GM12873 (cell line): ENCODE data around the gene PRSS12.

Source experiments
- TF ChIP-seq, protein P1 (sequence below): IDR thresholded peaks from 2 replicates; pipeline ENCODE4 v1.5.1; 2012; ENCODE audit warnings: low read depth, mild to moderate bottlenecking, moderate library complexity, low read length, control low read depth; ENCODE audit not compliant: insufficient read depth; ENCODE audit errors: missing control alignments

The PRSS12 gene

DNA sequence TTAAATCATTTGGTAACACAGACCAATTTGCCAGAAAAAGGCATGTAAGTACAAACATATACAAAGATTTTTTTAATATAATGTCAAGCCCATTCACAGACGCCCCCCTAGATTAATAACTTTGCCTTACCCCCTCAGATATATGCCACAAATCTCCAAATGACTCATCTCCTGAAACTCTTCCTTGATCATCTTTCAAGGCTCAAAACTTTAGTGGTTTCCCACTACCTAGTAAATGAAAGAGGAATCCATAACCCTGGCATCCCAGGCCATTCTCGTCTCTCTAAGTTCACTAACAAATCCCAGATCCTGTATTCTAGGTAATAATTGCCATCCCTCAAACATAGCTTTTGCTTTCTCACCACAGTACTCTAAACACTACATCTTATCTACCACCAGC is 61.9 kb downstream of the PRSS12 start:
- TF ChIP-seq, protein P1, sequence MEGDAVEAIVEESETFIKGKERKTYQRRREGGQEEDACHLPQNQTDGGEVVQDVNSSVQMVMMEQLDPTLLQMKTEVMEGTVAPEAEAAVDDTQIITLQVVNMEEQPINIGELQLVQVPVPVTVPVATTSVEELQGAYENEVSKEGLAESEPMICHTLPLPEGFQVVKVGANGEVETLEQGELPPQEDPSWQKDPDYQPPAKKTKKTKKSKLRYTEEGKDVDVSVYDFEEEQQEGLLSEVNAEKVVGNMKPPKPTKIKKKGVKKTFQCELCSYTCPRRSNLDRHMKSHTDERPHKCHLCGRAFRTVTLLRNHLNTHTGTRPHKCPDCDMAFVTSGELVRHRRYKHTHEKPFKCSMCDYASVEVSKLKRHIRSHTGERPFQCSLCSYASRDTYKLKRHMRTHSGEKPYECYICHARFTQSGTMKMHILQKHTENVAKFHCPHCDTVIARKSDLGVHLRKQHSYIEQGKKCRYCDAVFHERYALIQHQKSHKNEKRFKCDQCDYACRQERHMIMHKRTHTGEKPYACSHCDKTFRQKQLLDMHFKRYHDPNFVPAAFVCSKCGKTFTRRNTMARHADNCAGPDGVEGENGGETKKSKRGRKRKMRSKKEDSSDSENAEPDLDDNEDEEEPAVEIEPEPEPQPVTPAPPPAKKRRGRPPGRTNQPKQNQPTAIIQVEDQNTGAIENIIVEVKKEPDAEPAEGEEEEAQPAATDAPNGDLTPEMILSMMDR, result no peak

DNA sequence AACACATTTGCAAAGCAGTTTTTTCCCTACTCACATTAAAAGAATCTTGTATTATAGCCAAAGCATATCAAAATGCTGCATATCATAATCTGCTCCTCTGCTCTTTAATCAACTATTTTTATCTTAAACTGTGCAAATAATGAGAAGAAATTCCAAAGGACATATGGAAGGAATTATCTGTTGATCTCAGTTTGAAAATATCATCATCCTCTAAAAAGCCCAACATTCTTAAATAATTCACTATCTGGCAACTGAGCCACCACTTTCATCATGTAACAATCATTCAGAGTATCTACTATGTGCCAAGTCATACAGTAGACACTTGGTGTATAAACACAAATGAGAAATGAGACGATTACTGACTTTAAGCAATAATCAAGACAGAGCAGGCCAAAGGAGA is 63.0 kb downstream of the PRSS12 start:
- TF ChIP-seq, protein P1, result no peak

DNA sequence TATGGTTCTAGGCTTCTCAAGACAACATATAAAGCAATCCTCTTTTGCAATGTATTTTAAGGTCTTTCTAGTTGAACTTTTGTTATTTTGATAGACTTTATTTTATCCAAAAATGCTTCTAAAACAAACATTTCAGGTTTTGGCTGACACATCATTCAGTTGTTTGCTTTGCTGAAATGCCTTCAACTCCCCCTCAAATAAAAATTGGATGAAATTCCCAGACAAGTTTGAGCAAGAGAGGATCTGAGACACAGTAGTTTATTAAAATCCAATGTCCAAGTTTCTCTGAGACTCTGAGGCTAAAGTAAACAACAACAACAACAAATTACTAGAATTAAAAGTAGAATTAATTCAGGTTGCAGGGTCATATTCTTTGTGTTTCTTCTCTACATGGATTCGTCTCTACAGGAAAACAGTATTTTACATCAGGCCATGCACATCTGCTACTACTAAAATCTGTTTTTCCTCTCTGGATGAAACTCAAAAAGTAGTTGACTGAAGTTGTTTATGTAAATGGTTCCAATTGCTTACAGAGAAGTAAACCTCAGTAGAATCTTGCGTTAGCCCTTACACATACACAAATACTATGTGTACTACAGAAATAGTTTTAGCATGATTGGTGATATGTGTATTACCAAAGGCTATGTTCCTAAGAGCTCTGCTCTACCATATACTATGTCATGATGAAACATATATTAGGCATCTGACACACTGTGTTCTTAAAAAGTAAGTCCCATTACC is 64.9 kb downstream of the PRSS12 start:
- TF ChIP-seq, protein P1, result no peak

DNA sequence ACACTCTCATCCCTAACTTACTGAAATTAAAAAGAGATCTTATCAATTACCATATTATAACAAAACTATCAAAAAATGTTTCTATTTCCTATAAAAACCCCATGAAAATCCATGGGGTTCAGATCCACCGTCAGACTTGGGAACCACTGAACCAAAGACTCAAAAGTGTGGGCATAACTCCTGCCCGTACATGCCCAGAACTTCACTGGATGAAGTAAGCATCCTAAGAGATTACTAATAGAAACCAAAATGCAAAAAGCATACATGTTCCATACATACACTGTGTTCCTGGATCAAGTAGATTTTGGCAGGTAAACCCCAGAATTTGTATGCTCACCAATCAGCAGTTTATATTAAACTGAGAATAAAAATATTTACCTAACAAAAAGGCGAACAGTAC is 66.1 kb downstream of the PRSS12 start:
- TF ChIP-seq, protein P1, result no peak

DNA sequence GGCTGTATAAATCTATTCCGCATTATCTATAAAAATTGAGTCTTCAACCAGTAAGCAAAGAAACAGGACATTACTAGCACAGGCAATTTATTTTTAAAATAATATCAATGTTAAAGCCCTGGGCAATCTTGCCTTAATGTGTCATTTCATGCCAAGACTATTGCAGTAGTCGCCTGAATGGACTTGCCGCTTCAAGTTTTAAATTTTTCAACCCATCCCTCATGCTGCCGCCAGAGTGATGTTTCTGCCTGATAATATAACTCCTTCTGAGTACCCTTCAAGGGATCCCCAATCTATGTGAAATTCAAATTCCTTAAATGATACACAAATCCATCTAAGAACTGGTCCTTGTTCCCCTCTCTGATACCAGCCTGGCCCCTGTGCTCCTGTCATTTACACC is 66.9 kb downstream of the PRSS12 start:
- TF ChIP-seq, protein P1, result no peak

DNA sequence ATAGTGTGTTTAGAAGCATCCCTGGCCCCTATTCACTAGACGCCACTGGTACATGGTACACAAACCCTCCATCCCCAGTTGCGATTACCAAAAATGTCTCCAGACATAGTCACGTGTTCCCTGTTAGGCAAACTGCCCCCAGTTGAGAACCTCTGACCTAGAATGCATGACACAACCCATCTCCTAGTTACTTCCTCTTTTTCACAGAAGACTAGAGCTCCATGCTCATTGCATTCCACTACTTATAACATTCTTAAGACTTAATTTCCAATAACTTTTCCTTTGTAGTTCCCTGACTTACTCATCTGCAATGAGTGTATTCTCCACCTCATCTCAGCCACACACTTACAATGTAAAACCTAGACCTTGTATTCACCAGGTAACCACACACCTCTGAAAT is 68.6 kb downstream of the PRSS12 start:
- TF ChIP-seq, protein P1, result no peak

DNA sequence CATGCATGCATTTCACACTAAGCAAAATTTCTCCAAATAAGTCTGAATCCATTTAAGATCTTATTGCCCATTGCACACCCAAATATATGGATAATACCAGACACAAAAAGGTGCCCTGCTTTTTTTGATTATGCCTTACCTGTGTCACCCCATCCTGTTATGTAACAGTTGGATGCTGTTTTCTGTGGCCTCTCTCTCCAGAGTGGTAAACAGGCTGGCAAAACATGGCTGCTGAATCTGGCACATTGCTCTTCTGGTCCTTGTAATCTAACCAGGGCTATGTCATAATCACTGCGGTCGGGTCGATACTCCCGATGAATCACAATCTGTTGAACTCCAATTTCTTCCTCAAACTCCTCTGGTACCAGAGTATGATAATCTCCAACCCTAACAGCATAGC is 70.1 kb downstream of the PRSS12 start:
- TF ChIP-seq, protein P1, result no peak
